Measurements from ENCODE around the gene FAM83C.

- no peak for TF ChIP-seq CTCF (IDR thresholded peaks at IDR 0.05)
- no peak for TF ChIP-seq EP300 (IDR thresholded peaks at IDR 0.05)
- peak in 1 of 3 donors; percentile 27 for TF ChIP-seq POLR2AphosphoS5 (IDR thresholded peaks at IDR 0.05)
- TF ChIP-seq POLR2A (IDR thresholded peaks at IDR 0.05): no peak
Observed at GRCh38 chr20:35284267-35284991, 7.8 kb downstream of the FAM83C start, which contains the start of gene EIF6.

Measured in suprapubic skin (tissue), 4 donors.